Erythroblast (primary cell): Measurements from ENCODE around the gene WNT5A.

Experiments used
- GATA1 ChIP-seq: IDR thresholded peaks from 2 replicates; pipeline ENCODE4 v1.6.1; 2011; ENCODE audit warnings: low read depth, mild to moderate bottlenecking, control low read depth, low read length, moderate library complexity
- POLR2A ChIP-seq: IDR thresholded peaks from 2 replicates; pipeline ENCODE4 v1.6.1; 2011; ENCODE audit warnings: mild to moderate bottlenecking, low read length

DNA sequence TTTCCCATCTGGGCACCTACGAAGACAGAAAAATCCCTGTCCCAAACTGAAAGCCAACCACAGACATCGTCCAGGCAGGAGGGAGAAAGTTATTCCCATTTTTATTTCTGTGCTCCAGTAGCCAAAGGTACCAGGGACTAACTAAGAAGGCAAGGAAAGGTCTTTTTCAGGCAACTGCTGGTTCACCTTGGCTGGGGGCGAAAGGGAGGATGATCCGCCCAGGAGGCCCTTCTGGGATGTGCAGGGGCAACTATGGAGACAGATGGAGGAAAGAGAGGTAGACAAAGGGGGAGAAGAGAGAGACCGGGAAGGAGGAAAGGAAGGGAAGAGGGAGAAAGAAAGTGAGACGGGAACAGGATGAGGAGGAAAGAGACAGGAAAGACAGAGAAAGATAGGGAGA lies 13.3 kb downstream of the WNT5A start:
- TF ChIP-seq POLR2A (no peak), GATA1 (no peak)
